ENCODE measurements around the gene PTPRM.

DNA sequence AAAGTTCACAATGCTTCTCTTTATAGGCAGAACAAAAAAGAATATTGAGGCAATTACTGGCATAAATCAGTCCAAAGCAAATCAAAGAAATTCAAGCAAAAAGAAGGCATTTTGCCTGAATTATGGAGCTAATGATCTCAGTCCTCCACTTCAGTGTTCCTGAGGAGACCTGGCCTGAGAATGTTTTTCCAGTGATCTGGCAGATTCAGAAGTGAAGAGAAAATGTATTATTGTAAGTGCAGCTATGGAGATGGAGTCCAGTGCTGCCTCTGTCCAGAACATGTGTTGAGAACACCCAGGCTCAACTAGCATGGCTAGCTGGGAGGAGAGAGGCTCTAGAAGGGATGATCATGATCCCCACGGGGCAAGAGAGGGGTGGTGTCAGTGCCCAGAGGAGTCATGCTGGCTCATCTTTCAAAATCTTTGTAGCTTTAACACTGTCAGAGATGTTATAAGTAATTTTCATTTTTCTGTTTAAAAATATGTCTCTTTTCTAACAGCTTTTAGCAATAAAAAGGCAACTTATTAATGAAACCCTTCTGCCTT lies 675.1 kb downstream of the PTPRM start:
- TF ChIP-seq CTCF (IDR thresholded peaks at IDR 0.05) (no peak), POLR2A (IDR thresholded peaks at IDR 0.05) (no peak)

Data from sigmoid colon (tissue), 3 donors.